Forelimb muscle (tissue), 1 donor: ENCODE measurements around the gene PPP2R5D. TPM values are rescaled to one million over a fixed set of nuclear protein-coding genes. Genes with fewer than 3 reads are reported as not detected.

Experiments
- DNase-seq: peaks from one replicate; pipeline ENCODE4 v3.0.0-alpha.2; 2013; ENCODE audit warnings: low read depth
- polyA plus RNA-seq: library from polyadenylated mRNA; unstranded; fragments of 120-200 nt; gene quantifications from one replicate; pipeline ENCODE4 v1.2.1, GENCODE V29; 2013; ENCODE audit not compliant: insufficient read length

The PPP2R5D gene
- polyA plus RNA-seq, 1 donor = 39.0 TPM

GRCh38 chr6:43055966-43056365 lies 71.6 kb downstream of the PPP2R5D start:
- DNase-seq = no peak

- no peak for DNase-seq
Observed at GRCh38 chr6:43058531-43058930, 74.2 kb downstream of the PPP2R5D start.

GRCh38 chr6:43059168-43060033 lies 75.0 kb downstream of the PPP2R5D start, which contains the start of the genes KLC4 and MRPL2:
Gene KLC4, plus strand, starts transcription at chr6:43059631. Its CDS starts 1,705 bp downstream, at chr6:43061336.
Gene MRPL2, minus strand, starts transcription at chr6:43059434. Its CDS starts 53 bp downstream, at chr6:43059381.
- peak; percentile 97 for DNase-seq

DNA sequence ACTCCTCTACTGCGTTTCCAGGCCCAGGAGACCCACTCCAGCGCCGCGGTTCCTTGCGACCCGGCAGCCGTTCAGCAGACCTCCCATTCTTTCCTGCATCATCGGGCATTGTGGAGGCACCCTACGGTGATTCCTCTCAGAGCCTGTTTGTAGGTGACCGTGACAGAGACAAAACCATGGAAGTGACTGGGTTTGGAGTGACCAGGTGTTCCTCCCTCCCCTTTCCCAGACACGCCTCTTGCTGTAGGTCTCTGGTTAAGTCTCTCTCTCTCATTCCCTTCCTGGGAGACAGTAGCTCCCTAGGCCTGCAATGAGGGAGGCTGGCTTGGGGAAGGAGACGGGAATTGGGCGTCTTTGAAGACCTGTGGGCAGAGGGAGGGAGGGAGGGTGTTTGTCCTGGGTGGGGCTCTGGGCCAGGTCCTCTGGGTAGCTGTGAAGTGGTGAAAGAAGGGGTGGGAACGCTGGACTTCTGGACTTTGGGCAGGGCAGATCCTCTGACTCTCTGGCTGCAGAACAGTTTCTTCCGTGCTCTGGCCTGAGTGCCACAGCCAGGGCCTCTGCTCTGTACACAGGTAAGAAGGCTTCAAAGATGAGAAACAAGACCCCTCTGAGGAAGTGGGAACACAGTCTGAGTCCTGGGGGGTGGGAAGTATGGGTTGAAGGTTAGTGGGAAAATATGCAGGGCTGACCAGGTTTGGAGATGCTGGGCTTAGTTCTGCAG lies 75.8 kb downstream of the PPP2R5D start:
- no peak for DNase-seq

DNA sequence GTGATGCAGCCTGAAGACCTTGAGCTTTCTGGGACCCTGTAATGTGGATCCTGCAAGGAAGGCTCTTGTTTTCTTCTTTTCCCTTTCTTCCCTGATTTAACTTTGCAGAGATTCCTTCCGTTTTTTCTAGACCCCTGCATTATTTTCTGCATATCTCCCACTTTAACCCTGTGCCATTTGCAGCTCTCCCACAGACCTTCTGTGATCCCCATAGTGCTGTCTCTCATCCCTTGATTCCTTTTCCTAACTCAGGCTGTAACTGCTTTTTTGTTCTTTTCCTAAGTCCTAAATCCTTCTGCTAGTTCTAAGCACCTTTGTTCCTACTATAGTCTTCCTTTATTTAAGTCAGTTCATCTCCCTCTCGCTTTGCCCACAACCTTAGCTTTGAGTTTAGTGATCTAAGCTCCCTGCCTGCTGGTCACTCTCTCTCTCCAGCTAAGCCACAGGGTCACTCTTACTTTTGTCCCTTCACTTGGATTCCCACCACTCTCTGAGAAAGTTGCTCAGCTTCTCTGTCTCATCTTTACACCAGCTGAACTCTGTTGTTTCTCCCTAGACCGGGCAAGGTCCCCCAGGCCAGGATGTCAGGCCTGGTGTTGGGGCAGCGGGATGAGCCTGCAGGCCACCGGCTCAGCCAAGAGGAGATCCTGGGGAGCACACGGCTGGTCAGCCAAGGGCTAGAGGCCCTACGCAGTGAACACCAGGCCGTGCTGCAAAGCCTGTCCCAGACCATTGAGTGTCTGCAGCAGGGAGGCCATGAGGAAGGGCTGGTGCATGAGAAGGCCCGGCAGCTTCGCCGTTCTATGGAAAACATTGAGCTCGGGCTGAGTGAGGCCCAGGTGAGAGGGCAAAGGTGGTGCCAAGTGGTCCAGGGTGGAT lies 76.6 kb downstream of the PPP2R5D start:
- no peak for DNase-seq

DNA sequence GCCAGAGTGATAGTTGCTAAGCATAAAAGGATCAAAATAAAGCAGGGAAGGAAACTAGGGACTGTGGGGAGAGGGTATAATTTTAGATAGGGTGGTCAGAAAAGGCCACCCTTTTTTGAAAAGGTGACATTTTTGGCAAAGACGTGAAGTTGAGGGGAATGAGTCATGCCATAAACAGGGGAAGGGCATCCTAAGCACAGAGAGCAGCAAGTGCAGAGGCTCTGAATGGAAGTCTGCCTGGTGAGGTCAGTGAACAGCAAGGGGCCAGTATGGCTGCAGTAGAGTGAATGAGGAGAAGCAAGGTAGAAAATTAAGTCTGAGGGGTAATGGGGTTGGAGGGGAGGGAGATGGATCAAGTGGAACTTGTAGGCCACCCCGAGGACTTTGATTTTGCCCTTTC lies 77.5 kb downstream of the PPP2R5D start:
- DNase-seq = no peak

Other genes with a start within 250 kb of the PPP2R5D start
- gene TBCC, start 238.5 kb upstream of the PPP2R5D start, polyA plus RNA-seq = 12.3 TPM
- 10.9 TPM for gene BICRAL, start 202.5 kb upstream of the PPP2R5D start, polyA plus RNA-seq
- gene RPL7L1, start 105.0 kb upstream of the PPP2R5D start, polyA plus RNA-seq = 78.8 TPM
- not detected for gene PTCRA, start 68.5 kb upstream of the PPP2R5D start, polyA plus RNA-seq
- gene CNPY3, start 55.1 kb upstream of the PPP2R5D start, polyA plus RNA-seq = 23.6 TPM
- gene GNMT, start 23.8 kb upstream of the PPP2R5D start, polyA plus RNA-seq = 0.65 TPM
- 15.0 TPM for gene PEX6, start 5.4 kb upstream of the PPP2R5D start, polyA plus RNA-seq
- gene MEA1, start 29.4 kb downstream of the PPP2R5D start, polyA plus RNA-seq = 39.6 TPM
- 227 TPM for gene KLHDC3, start 29.7 kb downstream of the PPP2R5D start, polyA plus RNA-seq
- 40.4 TPM for gene RRP36, start 37.1 kb downstream of the PPP2R5D start, polyA plus RNA-seq
- gene CUL7, start 69.3 kb downstream of the PPP2R5D start, polyA plus RNA-seq = 44.5 TPM
- gene MRPL2, start 74.9 kb downstream of the PPP2R5D start, polyA plus RNA-seq = 43.9 TPM
- 27.6 TPM for gene KLC4, start 75.1 kb downstream of the PPP2R5D start, polyA plus RNA-seq
- gene PTK7, start 91.7 kb downstream of the PPP2R5D start, polyA plus RNA-seq = 53.2 TPM
- 57.1 TPM for gene SRF, start 186.7 kb downstream of the PPP2R5D start, polyA plus RNA-seq
- 17.8 TPM for gene CUL9, start 197.6 kb downstream of the PPP2R5D start, polyA plus RNA-seq
- gene DNPH1, start 244.9 kb downstream of the PPP2R5D start, polyA plus RNA-seq = 15.2 TPM